Left lobe of liver (tissue), 2 donors: ENCODE results near the gene SP3. TPM values are rescaled to one million over a fixed set of nuclear protein-coding genes. Genes with fewer than 3 reads are reported as not detected.

ENCODE experiments used
- ATAC-seq: fragments of 200-7000 bp; cut with Tn5 transposase; one replicate; pipeline ENCODE4 v1.9.1; 2020; ENCODE audit warnings: mild to moderate bottlenecking, moderate library complexity
- DNase-seq: peaks from one replicate; pipeline ENCODE4 v3.0.0-alpha.2; 2020; ENCODE audit warnings: low spot score
- total RNA-seq: library from RNA; stranded (reverse); gene quantifications from one replicate; pipeline ENCODE4 v1.2.1, GENCODE V29; 2021
- donor health status: DM: no; HTN: no; CAD: no; lungs with moderate emphysema.
- donor health status: DM: no; HTN: yes; CAD: no.

The SP3 gene
- total RNA-seq, 1 donor from 2014 or later: 31.7 TPM

DNA sequence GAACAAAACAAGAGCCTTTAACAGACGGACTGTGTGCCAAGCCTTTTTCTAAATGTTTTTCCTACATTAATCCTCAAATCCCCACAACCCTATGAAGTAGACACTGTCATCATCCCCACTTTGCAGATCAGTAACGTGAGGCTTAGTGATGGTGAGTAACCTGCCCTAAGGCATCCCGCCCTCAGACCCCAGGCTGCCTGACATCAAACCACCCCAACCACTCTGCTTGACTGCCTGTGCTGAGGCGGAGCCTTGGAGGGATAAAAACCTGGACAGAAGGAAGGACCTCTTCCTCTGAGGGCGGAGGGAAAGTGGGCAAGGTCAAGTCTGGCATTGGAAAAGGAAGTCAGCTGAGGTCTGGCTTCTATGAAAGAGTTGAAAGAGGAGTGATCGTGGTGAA, 104.6 kb downstream of the SP3 start:
- DNase-seq: no peak
- ATAC-seq: no peak

DNA sequence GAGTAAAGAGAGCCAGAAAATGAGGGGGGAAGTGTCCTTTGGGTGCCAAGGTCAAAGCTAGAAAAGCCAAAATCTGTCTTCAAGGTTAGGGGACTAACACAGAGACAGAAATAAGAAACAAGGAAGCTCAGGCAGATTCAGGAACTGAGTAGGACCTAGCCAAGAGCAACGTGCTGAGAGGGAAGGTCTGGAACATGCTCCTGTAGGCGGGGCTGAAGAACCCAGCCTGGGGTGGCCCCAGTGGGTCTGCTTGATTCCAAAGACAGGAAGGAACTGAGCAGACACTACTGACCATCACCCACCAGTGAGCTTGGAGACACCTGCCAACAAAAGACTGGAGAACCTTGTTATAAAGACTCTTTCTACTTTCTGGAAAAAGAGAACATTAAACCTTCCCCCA, 105.1 kb downstream of the SP3 start:
- ATAC-seq: peak; percentile 28
- DNase-seq: no peak

DNA sequence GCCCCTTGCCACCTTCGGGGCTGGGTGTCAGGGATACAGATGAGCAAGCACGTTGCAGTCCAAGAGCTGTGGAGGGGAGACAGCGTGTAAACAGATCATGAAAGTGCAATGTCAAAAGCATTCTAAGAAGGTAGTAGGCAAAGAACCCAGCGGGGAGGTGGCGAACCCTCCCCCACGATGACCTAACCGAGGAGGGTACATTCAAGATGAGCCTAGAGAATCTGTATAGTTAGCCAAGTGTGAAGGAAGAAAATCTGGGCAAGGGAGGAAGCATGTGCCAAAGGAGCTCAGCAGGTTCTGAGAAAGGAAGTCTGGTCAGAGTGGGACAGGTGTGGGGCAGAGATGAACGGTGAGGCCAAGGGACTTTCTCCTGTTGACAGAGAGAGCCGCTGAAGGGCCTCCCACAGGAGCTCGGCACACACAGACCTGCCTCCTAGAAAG, 106.9 kb downstream of the SP3 start:
- ATAC-seq: no peak
- no peak for DNase-seq
